Activated naive CD4-positive, alpha-beta T cell treated with anti-CD3 and anti-CD28 coated beads, Interleukin-2, amount 50 U/mL, for 72 hours (primary cell): ENCODE results near the gene TYR. TPM values are rescaled to one million over a fixed set of nuclear protein-coding genes. Genes with fewer than 3 reads are reported as not detected.
"Not testable (repeated sequence)": the region's sequence is repeated elsewhere in the genome, so short reads cannot be mapped to it uniquely, and the experiment has no call there.

Experiments
- ATAC-seq, 2 donors: fragments of 150-1000 bp; cut with Tn5 transposase; 2 replicates each; pipeline ENCODE4 v1.10.0; 2021; ENCODE audit warnings: mild to moderate bottlenecking in 2 of 2, moderate library complexity in 2 of 2
- DNase-seq, 2 donors: peaks; one replicate each; pipeline ENCODE4 v3.0.0; 2021 to 2022; ENCODE audit warnings: low spot score in 2 of 2
- H3K27ac Mint-ChIP-seq, 2 donors: one replicate each; pipeline ENCODE4 v1.8.0; 2022; ENCODE audit warnings: mild to moderate bottlenecking in 2 of 2, mixed read lengths in 2 of 2
- H3K36me3 Mint-ChIP-seq, 2 donors: one replicate each; pipeline ENCODE4 v1.8.0; 2022; ENCODE audit warnings: mixed read lengths in 2 of 2
- H3K9me3 Mint-ChIP-seq, 2 donors: one replicate each; pipeline ENCODE4 v1.8.0; 2022; ENCODE audit warnings: mixed read lengths in 2 of 2
- total RNA-seq, 2 donors: library from RNA; stranded (reverse); gene quantifications; one replicate each; pipeline ENCODE4 v1.2.3, GENCODE V29; 2022

TYR gene
- total RNA-seq, 2 donors from 2014 or later, result not detected

DNA sequence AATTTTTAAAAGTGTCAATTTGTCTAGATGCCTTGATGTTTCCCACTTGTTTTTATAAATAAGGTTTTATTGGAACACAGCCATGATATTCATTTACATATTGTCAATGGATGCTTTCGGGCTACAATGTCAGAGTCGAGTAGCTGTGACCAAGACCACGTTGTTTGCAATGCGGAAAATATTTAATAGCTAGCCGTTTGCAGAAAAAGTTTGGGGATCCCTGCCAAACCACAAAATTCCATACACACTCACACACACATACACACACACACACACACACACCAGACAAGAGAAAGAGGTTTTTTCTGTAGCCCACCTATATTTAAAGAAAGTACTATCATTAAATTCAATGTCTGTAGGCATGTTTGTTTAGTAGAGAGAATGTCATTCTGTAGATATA is 58.3 kb downstream of the TYR start:
- no peak for ATAC-seq
- Mint-ChIP-seq H3K9me3 (no peaks in the 10 kb centered on the region), H3K36me3 (no peaks in the 10 kb centered on the region), H3K27ac (no peak overlapping the region)
- DNase-seq, result no peak

DNA sequence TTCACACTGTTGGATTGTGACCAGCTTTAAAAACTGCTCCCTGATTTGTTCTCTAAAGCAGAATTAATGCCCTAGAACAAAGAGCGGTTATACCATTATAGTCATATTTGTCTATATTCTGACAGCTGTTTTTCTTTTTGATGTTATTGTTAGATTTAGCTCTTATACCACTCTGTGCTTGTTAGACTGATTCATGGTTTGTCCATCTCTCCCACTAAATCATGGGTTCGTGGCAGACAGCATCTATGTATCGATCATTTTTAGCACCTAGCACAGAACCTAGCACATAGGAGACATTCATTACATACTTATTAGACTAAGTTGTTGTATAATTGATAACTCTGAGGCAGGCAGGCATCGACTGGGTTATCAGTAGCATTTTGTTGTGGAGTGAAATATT is 69.3 kb downstream of the TYR start:
- not testable (repeated sequence) for H3K36me3 Mint-ChIP-seq, ATAC-seq, H3K9me3 Mint-ChIP-seq, H3K27ac Mint-ChIP-seq, DNase-seq

DNA sequence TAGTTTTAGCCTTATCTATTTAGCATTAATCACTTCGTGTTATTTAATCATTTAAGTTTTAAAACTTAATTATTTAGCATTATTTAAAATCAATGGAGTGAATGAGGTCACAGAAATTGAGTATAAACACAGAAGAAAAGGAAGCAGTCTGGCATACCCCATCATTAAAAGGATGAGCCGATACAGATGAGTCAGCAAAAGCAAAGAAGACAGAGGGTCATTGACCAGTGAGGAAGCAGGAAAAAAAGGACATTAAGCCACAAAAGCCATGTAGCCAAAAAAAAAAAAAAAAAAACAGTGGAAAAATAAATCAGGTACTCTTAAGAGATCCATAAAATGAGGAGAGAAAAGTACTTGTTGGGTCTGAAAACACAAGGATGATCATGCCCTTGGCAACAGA is 71.5 kb downstream of the TYR start:
- Mint-ChIP-seq H3K9me3 (peaks cover 0 to 4% of the 10 kb centered on the region in 2 donors), H3K27ac (no peak overlapping the region), H3K36me3 (no peaks in the 10 kb centered on the region)
- DNase-seq (no peak), ATAC-seq (no peak)

DNA sequence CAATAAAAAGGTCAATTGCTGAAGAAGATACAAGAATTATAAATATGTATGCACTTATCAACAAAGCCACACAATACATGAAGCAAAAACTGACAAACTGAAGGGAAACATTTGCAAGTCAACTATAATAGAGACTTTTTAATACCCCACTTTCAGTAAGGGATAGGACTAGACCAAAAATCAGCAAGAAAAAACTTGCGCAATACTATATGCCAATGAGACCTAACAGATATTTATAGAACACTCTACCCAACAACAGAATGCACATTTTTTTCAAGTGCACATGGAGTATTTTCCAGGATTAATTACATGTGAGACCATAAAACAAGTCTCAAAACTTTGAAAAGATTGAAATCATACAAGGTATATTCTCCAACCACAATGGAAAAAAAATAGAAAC is 83.8 kb downstream of the TYR start:
- H3K36me3 Mint-ChIP-seq, H3K27ac Mint-ChIP-seq, DNase-seq: not testable (repeated sequence)

DNA sequence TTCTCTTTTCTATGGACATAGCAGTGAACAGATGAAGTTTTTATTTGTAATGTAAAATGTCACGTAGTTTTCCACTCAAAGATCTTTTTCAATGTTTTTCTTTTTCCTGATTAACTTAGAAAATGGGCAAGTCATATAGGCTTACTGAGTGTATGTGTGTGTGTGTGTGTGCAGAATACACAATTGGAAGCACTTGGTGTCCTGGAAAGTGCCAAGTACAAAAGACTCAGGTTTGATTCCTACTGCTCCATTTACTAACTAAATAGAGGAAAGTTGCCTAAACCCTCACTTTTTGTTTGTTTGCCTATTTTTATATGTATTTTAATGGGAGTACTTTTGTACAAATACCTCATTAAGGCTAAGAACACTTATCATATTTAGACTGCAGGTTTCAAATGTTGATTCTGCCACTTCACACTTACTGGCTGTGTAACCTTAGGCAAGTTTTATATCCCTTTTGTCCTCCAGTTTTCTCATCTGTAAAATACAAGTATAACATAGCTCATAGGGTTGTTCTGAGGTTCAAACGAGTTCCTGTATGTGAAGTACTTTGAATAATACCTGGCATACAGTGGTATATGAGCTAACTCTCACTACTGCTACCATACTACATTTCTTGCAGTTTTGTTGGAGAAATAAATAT is 90.1 kb downstream of the TYR start:
- Mint-ChIP-seq H3K9me3 (no peaks in the 10 kb centered on the region), H3K27ac (no peak overlapping the region), H3K36me3 (no peaks in the 10 kb centered on the region)
- DNase-seq (no peak), ATAC-seq (no peak)

More for the DNA sequence above, 83.8 kb downstream of the TYR start:
- not testable (repeated sequence) for H3K9me3 Mint-ChIP-seq, ATAC-seq

DNA sequence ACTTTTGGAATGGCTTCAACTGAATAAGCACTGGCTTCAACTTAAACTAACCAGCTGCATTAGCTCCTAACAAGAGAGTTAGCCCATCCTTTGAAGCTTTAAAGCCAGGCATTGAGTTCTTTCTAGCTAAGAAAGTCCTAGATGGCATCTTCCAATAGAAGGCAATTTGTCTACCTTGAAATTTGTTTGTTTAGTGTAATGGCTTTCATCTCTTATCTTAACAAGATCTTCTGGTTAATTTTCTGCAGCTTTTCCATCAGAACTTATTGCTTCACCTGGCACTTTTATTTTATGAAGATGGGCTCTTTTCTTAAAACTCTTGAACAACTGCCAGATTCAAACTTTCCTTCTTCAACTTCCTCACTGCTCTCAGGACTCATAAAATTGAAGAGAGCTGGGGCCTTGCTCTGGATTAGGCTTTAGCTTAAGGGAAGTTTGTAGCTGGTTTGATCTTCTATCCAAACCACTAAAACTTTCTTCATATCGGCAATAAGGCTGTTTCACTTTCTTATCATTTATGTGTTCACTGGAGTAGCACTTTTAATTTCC is 94.9 kb downstream of the TYR start:
- not testable (repeated sequence) for H3K9me3 Mint-ChIP-seq, H3K36me3 Mint-ChIP-seq, DNase-seq, H3K27ac Mint-ChIP-seq
- peak in 1 of 2 donors; percentile 25 for ATAC-seq

DNA sequence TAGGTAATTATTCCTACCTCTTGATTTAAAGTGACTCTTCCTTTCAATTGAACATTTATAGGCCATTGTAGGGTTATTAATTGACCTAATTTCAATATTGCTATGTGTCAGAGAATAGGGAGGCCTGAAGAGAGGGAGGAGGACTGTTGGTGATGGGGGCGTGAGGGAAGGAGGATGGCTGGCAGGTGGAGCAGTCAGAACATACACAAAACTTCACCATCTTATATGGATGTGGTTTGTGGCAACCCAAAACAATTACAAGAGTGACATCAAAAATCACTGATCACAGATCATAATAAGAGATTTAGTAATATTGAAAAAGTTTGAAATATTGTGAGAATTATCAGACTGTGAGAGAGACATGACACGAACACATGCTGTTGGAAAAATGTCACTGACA is 95.5 kb downstream of the TYR start:
- H3K36me3 Mint-ChIP-seq, H3K9me3 Mint-ChIP-seq, H3K27ac Mint-ChIP-seq: not testable (repeated sequence)
- DNase-seq (peak in 1 of 2 donors; percentile 4), ATAC-seq (peak in 1 of 2 donors; percentile 93)

DNA sequence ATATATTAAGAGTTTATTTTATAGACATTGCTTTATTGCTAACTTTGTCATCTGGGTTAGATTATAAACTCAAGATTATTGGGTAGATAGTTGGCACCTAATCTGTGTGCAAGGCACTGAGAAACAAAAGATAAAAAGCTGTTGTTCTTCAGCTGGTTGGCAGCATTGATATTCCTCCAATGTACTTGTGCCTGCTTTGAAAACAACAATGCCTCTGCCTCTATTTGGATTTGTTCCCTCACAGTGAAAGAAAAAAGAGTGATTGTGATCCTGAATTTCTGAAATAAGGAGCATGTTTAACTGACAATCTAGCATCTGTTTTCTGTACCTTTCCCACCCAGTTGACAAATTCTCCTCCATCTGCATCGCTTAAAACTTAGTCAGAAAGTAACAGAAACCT is 98.3 kb downstream of the TYR start:
- Mint-ChIP-seq H3K27ac (no peak overlapping the region), H3K36me3 (no peaks in the 10 kb centered on the region), H3K9me3 (peaks cover 0 to 5% of the 10 kb centered on the region in 2 donors)
- ATAC-seq, result no peak
- DNase-seq, result no peak

DNA sequence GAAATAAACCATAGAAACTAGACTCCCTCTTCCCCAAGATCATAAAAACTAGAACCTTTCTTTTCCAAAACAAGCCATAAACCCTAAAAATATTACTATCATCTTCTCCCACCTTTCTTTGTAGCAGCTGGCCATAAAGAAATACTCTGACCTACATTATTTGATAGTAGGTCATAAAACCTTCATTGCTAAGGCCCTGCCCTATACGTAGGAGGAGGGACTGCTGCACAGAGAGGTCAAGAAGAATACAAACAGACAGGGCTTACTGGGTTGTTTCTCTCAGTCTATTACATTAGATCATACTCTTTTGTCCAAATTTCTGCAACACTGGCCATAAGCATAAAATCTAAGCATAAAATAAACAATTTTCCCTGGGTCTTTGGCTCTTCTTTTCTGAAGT is 101.5 kb downstream of the TYR start:
- ATAC-seq, result no peak
- H3K36me3 Mint-ChIP-seq, result no peaks in the 10 kb centered on the region
- peaks cover 0 to 5% of the 10 kb centered on the region in 2 donors for H3K9me3 Mint-ChIP-seq
- no peak overlapping the region for H3K27ac Mint-ChIP-seq
- no peak for DNase-seq

DNA sequence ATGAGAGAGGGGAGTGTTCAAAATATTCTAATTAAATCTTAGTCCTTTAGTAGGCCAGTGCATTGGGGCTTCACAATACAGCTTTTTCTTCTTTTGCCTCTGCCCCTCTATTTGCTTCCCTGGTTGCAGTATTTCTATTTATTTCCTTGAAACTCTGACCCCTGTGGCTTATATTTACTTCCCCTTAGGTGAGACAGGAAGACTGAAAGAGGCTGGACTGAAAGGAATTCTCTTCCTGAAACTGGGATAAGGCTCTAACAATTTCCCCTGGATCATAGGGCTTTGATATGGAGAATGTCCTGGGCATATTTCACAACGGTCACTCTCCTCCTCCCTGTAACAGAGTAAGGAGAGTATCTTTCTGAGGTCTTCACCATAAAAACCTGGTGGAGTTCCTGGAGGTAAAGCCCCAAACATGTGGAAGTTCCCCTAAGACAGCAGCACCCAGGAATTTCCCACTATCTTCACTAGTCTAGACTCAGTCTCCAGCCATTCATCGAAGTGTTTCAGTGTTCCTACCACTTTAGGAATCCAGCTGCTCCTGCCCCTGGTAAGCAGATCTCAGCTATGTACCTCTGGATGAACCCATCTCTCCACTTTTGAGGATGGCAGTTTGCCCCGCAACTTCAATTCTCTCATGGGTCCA is 103.5 kb downstream of the TYR start:
- H3K36me3 Mint-ChIP-seq, H3K9me3 Mint-ChIP-seq, DNase-seq, H3K27ac Mint-ChIP-seq, ATAC-seq: not testable (repeated sequence)

DNA sequence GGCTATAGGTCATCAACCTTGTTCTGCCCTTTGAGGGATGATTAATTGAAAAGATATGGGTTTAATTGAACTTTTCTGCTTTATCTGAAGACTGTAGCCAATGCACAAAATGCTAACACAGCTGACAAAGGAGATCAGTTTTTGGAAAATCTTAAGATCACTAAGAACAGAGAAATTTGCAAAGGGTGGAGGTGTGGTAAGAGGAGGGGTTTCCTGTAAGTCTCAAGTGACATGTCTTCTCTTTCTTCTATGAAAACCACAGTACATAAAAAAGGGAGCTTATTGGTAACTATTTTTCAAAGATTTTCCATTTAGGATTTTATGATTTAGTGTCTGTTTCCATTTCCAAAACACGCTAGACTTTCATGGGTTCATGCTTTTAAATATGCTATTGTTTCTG is 108.9 kb downstream of the TYR start:
- DNase-seq, H3K36me3 Mint-ChIP-seq, H3K9me3 Mint-ChIP-seq: not testable (repeated sequence)
- H3K27ac Mint-ChIP-seq, result peak overlapping the region in 1 of 2 donors; percentile 75
- peak in 1 of 2 donors; percentile 83 for ATAC-seq

DNA sequence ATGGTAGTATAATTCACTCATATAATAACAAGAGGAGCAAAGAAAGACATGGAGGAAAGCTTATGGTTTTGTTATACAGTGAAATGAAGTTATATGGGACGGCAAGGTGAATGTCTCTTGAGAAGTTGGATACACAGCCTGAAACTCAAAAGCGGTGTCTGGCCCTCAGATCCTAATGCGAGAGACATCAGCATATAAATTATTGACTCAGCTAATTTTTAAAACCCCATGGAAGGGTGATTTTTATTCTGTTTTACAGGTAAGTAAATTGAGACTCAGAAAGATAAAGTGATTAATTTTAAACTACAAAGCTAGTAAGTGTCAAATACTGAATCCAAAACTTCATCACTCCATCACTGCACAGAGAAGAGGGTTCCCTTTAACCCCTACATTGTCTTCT is 110.3 kb downstream of the TYR start:
- ATAC-seq, H3K27ac Mint-ChIP-seq, H3K9me3 Mint-ChIP-seq: not testable (repeated sequence)

DNA sequence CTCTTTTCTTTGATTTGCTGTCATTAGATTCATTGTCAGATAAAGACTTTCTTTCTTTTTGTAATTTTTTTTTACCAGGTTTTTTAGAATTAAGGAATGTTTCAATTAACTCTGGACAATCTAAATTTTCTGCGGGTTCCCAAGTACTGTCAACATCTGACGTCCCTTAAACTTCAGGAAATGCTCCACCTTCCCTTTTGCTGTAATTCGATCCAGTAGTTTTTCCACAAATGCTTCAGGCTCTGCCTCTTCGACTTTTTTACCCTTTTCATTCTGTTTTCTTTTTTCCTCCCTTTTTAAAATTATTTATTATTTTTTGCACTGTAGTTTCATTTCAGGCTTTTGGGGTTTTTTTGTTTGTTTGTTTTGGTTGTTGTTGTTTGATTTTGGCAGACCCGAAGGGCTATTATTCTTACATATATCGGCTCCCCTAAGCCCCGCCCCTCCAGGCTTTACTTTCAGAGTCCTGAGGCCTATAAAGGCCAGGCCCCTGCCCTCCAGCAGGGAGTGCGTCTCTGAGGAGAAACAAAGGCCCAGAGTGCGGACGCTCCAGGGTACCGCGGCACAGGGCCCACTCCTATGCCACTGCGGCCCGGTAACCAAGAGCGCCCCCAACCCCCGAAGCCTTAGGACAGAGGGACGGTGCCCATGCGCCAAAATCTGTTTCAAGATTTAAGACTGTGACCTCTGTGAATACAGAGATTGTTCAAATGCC is 116.4 kb downstream of the TYR start:
- Mint-ChIP-seq H3K27ac (no peak overlapping the region), H3K9me3 (no peaks in the 10 kb centered on the region), H3K36me3 (no peaks in the 10 kb centered on the region)
- no peak for ATAC-seq
- no peak for DNase-seq

More for the DNA sequence above, 110.3 kb downstream of the TYR start:
- DNase-seq, H3K36me3 Mint-ChIP-seq: not testable (repeated sequence)

DNA sequence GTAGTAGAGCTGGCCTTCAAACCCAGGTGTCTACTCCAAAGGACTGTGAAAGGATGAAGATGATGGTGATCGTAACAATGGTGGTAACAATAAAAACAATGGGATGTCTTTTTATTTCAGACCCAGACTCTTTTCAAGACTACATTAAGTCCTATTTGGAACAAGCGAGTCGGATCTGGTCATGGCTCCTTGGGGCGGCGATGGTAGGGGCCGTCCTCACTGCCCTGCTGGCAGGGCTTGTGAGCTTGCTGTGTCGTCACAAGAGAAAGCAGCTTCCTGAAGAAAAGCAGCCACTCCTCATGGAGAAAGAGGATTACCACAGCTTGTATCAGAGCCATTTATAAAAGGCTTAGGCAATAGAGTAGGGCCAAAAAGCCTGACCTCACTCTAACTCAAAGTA is 117.3 kb downstream of the TYR start:
- not testable (repeated sequence) for H3K36me3 Mint-ChIP-seq, H3K27ac Mint-ChIP-seq, ATAC-seq, H3K9me3 Mint-ChIP-seq, DNase-seq

DNA sequence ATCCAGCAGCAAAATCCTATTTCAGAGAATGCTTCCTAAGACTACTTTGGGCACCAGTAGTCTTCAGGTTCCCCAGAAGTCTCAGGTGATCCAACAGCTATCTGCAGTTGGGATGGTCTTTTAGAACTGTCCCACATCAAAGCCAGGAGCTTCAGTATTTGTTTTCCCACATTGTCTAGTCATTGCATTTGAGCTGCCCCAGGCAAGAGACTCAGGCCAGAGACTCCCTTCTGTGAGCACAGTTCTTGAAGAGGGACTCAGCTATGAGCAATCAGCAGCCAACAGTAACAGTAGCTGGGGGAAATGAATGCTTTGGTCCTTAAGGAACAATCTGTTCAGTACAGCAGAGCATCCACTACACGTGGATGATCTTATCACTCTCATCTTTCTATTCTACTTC is 125.4 kb downstream of the TYR start:
- H3K9me3 Mint-ChIP-seq, result peaks cover 0 to 12% of the 10 kb centered on the region in 2 donors
- ATAC-seq, H3K36me3 Mint-ChIP-seq, H3K27ac Mint-ChIP-seq, DNase-seq: not testable (repeated sequence)

DNA sequence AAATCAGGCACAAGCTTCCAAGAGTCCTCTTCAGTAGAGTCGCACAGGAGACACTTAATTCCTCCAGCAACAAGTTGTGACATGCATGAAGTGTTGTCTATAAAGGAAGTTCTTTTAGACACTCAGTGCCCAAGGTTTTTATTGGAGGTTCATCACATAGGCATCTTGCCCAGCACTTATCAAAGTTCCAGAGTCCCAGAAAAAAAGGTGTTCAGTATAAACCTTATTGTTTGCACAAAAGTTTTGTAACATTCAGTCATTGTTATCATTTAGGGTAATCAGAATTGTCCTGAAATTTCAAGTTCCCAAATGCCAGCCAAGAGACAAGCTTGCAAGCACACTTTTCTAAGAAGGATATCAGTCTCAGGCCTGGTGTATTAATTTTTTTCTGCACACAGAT is 130.6 kb downstream of the TYR start:
- not testable (repeated sequence) for H3K9me3 Mint-ChIP-seq, H3K27ac Mint-ChIP-seq, H3K36me3 Mint-ChIP-seq, ATAC-seq, DNase-seq

DNA sequence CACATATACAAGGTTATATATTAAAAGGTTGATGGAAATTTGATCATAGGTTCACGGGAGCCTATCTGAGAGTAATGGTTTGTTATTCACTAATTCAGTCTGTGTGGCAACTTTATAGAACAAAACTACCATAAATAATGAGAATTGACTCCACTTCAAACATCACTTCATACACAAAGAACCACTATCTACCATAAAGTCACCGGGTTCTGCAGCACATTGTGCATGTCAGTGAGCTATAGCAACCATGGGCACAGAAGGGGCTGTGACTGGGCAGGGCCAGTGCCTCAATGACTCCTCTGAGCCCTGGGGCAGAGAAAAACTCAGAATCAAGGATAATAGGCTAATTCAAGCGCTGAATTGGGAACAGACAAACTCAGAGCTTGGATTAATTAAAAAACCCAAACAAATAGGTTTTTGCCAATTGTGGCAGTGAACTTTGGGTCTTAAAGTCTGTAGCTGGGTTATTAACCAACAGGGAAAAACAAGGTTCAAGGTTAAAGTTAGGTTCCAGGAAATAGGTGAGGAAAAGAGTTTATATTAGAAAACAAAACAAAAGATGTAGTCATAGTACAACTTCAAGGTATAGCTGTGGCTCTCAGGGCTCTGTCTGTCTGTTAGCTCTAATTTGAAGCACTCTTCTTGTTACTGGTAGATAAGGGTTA is 131.8 kb downstream of the TYR start:
- H3K9me3 Mint-ChIP-seq, H3K27ac Mint-ChIP-seq, H3K36me3 Mint-ChIP-seq, DNase-seq, ATAC-seq: not testable (repeated sequence)
